B cell (primary cell): ENCODE results near the gene RAB17. TPM values are rescaled to one million over a fixed set of nuclear protein-coding genes. Genes with fewer than 3 reads are reported as not detected.

Experiments
- ATAC-seq: fragments of 200-7000 bp; cut with Tn5 transposase; one replicate; pipeline ENCODE4 v1.10.0; 2021; ENCODE audit warnings: low read depth, mild to moderate bottlenecking, moderate number of reproducible peaks, moderate library complexity
- CTCF ChIA-PET: fragments of 350-600 bp; sonication (Branson Sonifier 250); formaldehyde crosslinking; loops from one replicate; lab custom pipeline; 2021; ENCODE audit warnings: antibody characterized with exemption, inconsistent platforms; lab: Charles Lee
- POLR2A ChIA-PET: fragments of 350-600 bp; sonication (Branson Sonifier 250); formaldehyde crosslinking; loops from one replicate; lab custom pipeline; 2021; ENCODE audit warnings: antibody characterized with exemption; lab: Charles Lee
- DNase-seq: peaks from one replicate; pipeline ENCODE4 v3.0.0; 2013
- H2AFZ ChIP-seq: 2 replicates; pipeline ENCODE4 v1.6.1; 2012; ENCODE audit warnings: mild to moderate bottlenecking, low read depth, low read length; ENCODE audit not compliant: insufficient read depth, poor library complexity, severe bottlenecking
- H3K27ac ChIP-seq, 2 donors: 1 replicate in 1 of 2; 2 replicates in 1 of 2; pipeline ENCODE4 v1.5.1; 2012 to 2013; ENCODE audit warnings: low read length in 2 of 2, mild to moderate bottlenecking in 2 of 2, moderate library complexity in 1 of 2
- H3K27me3 ChIP-seq, 4 experiments: fragments of 200-600 bp in 1 of 4; sonication (generic) in 1 of 4; replicated peaks in 1 of 4; 1 replicate in 2 of 4; 2 replicates in 2 of 4; pipeline versions ENCODE4 v1.6.1 to v1.7.0; 2013 to 2016; ENCODE audit warnings: low read length in 3 of 4, mild to moderate bottlenecking in 2 of 4, mixed read lengths in 1 of 4, moderate library complexity in 1 of 4; ENCODE audit not compliant: insufficient read depth in 4 of 4, control insufficient read depth in 3 of 4; ENCODE audit errors: control extremely low read depth in 1 of 4
- H3K36me3 ChIP-seq, 2 experiments: replicated peaks in 1 of 2; 1 replicate in 1 of 2; 2 replicates in 1 of 2; pipeline versions ENCODE4 v1.6.1 to v1.7.1; 2013; ENCODE audit warnings: low read length in 1 of 2; ENCODE audit not compliant: insufficient read depth in 2 of 2, control insufficient read depth in 1 of 2; ENCODE audit errors: control extremely low read depth in 1 of 2, extremely low read depth in 1 of 2
- H3K4me1 ChIP-seq, 2 donors: fragments of 200-600 bp in 1 of 2; sonication (generic) in 1 of 2; 1 replicate in 1 of 2; 2 replicates in 1 of 2; pipeline versions ENCODE4 v1.5.1 to v1.6.1; 2013 to 2017; ENCODE audit warnings: low read length in 2 of 2; ENCODE audit not compliant: control insufficient read depth in 2 of 2, insufficient read depth in 2 of 2
- H3K4me2 ChIP-seq: replicated peaks from 2 replicates; pipeline ENCODE3; 2012; ENCODE audit warnings: mild to moderate bottlenecking, low read depth, low read length; ENCODE audit not compliant: poor library complexity, severe bottlenecking
- H3K4me3 ChIP-seq, 5 experiments: fragments of 200-600 bp in 1 of 5; sonication (generic) in 1 of 5; 1 replicate in 3 of 5; 2 replicates in 2 of 5; pipeline versions ENCODE4 v1.5.1 to v1.7.0; 2011 to 2016; ENCODE audit warnings: low read length in 4 of 5, mild to moderate bottlenecking in 4 of 5, low read depth in 2 of 5, control low read depth in 1 of 5, moderate library complexity in 1 of 5; ENCODE audit not compliant: insufficient read depth in 1 of 5; ENCODE audit errors: control extremely low read depth in 1 of 5, extremely low read depth in 1 of 5
- H3K79me2 ChIP-seq: fragments of 200-600 bp; sonication (generic); one replicate; pipeline ENCODE4 v1.6.0; 2016; ENCODE audit warnings: low read length; ENCODE audit not compliant: control insufficient read depth, insufficient read depth
- H3K9ac ChIP-seq: fragments of 200-600 bp; sonication (generic); 2 replicates; pipeline ENCODE4 v1.6.1; 2017; ENCODE audit warnings: mild to moderate bottlenecking, low read length, moderate library complexity
- H3K9me3 ChIP-seq, 3 donors: one replicate each; pipeline versions ENCODE4 v1.6.1 to v1.7.1; 2013; ENCODE audit warnings: low read length in 2 of 3; ENCODE audit not compliant: control insufficient read depth in 2 of 3, insufficient read depth in 1 of 3; ENCODE audit errors: control extremely low read depth in 1 of 3
- H4K20me1 ChIP-seq: 2 replicates; pipeline ENCODE4 v1.6.0; 2012; ENCODE audit warnings: mild to moderate bottlenecking, low read length; ENCODE audit not compliant: insufficient read depth, control insufficient read depth, poor library complexity, severe bottlenecking
- H3K27ac Mint-ChIP-seq: one replicate; pipeline ENCODE4 v1.8.0; 2021; ENCODE audit warnings: mixed read lengths
- H3K27me3 Mint-ChIP-seq: one replicate; pipeline ENCODE4 v1.8.0; 2021; ENCODE audit warnings: mixed read lengths
- H3K4me1 Mint-ChIP-seq: one replicate; pipeline ENCODE4 v1.8.0; 2021; ENCODE audit warnings: mixed read lengths
- H3K4me3 Mint-ChIP-seq: one replicate; pipeline ENCODE4 v1.8.0; 2021; ENCODE audit warnings: mixed read lengths
- H3K9me3 Mint-ChIP-seq: one replicate; pipeline ENCODE4 v1.8.0; 2022; ENCODE audit warnings: mixed read lengths; ENCODE audit not compliant: insufficient read depth
- CTCF ChIP-seq: fragments of 200-600 bp; IDR thresholded peaks from one replicate; pipeline ENCODE4 v1.8.0; 2022; ENCODE audit warnings: antibody characterized with exemption, mild to moderate bottlenecking
- EZH2 ChIP-seq: IDR thresholded peaks from 2 replicates; pipeline ENCODE4 v1.6.1; 2012; ENCODE audit warnings: borderline replicate concordance, low read depth, mild to moderate bottlenecking, moderate library complexity, low read length; ENCODE audit not compliant: insufficient read depth, poor library complexity, severe bottlenecking
- WGBS: methylation state at CpG from one replicate; pipeline ENCODE4 v1.1.5; 2013; ENCODE audit warnings: missing lambda C conversion rate; ENCODE audit not compliant: insufficient coverage; 5-methylcytosine and 5-hydroxymethylcytosine counted together
- intact Hi-C: fragments of 100-400 bp; cut with micrococcal nuclease; formaldehyde crosslinking; loops from one replicate; pipeline ENCODE4 v1.10.0; 2022
- polyA plus RNA-seq: library from polyadenylated mRNA; depleted of rRNA; stranded (reverse); fragments of >200 nt; gene quantifications from 2 replicates; pipeline ENCODE4 v1.2.3, GENCODE V29; 2012
- total RNA-seq, 2 donors: library from RNA; stranded (reverse); fragments of 120-200 nt in 1 of 2; gene quantifications; 1 replicate in 1 of 2; 2 replicates in 1 of 2; pipeline versions ENCODE4 v1.2.3 to v1.2.4, GENCODE V29; 2013 to 2022

The RAB17 gene
- total and polyA plus RNA-seq, 2 donors (not counting 1 experiment from before 2014, with no cell fraction given) = not detected

GRCh38 chr2:237557633-237558015 is 32.9 kb downstream of the RAB17 start:
- Histone ChIP-seq H3K4me3 (no peak overlapping the region), H3K27me3 (peaks cover 0 to 11% (median 0%) of the 10 kb centered on the region in 4 experiments), H3K36me3 (no peaks in the 10 kb centered on the region), H3K79me2 (no peaks in the 10 kb centered on the region), H3K27ac (no peak overlapping the region), H2AFZ (no peak overlapping the region), H3K9ac (no peak overlapping the region), H3K9me3 (peaks cover 2 to 13% (median 11%) of the 10 kb centered on the region in 3 donors), H4K20me1 (no peaks in the 10 kb centered on the region), H3K4me1 (no peaks in the 10 kb centered on the region), H3K4me2 (no peak overlapping the region)
- ChIA-PET POLR2A (no interaction called here), CTCF (interaction anchor here (3.7 kb wide), 1 partner anchor 15 kb away, joined by 19 read pairs; no protein-coding TSS in a partner anchor)
- ATAC-seq (no peak), DNase-seq (no peak)
- H3K4me1 Mint-ChIP-seq = no peaks in the 10 kb centered on the region
- no peak overlapping the region for H3K27ac Mint-ChIP-seq
- no peak overlapping the region for H3K4me3 Mint-ChIP-seq
- intact Hi-C loops = no loop called here
- 61% methylated on average over 4 of the region's 4 CpGs for WGBS
- H3K27me3 Mint-ChIP-seq = peaks cover 36% of the 10 kb centered on the region
- H3K9me3 Mint-ChIP-seq = no peaks in the 10 kb centered on the region
- no peak for TF ChIP-seq EZH2
- TF ChIP-seq CTCF = no peak

GRCh38 chr2:237556773-237557632 is 33.5 kb downstream of the RAB17 start:
- no peak overlapping the region for H3K9ac ChIP-seq
- no peak overlapping the region for H3K4me3 ChIP-seq
- intact Hi-C loops = no loop called here
- no peak for TF ChIP-seq EZH2
- no peak for TF ChIP-seq CTCF
- H3K9me3 ChIP-seq = peaks cover 2 to 13% (median 11%) of the 10 kb centered on the region in 3 donors
- no peaks in the 10 kb centered on the region for H4K20me1 ChIP-seq
- ChIA-PET CTCF (interaction anchor here (3.7 kb wide), 1 partner anchor 16 kb away, joined by 19 read pairs; no protein-coding TSS in a partner anchor), POLR2A (no interaction called here)
- H3K27ac Mint-ChIP-seq = no peak overlapping the region
- WGBS = 46% methylated on average over 2 of the region's 11 CpGs
- no peaks in the 10 kb centered on the region for H3K9me3 Mint-ChIP-seq
- no peaks in the 10 kb centered on the region for H3K4me1 Mint-ChIP-seq
- no peak overlapping the region for H3K4me2 ChIP-seq
- DNase-seq = no peak
- H3K27me3 Mint-ChIP-seq = peaks cover 34% of the 10 kb centered on the region
- no peak overlapping the region for H2AFZ ChIP-seq
- ATAC-seq = no peak
- no peak overlapping the region for H3K4me3 Mint-ChIP-seq
- no peak overlapping the region for H3K27ac ChIP-seq
- no peaks in the 10 kb centered on the region for H3K4me1 ChIP-seq
- no peaks in the 10 kb centered on the region for H3K79me2 ChIP-seq
- no peaks in the 10 kb centered on the region for H3K36me3 ChIP-seq
- peaks cover 0 to 9% (median 0%) of the 10 kb centered on the region in 4 experiments for H3K27me3 ChIP-seq
